H1 (cell line): ENCODE results near the gene ARMC12. TPM values are rescaled to one million over a fixed set of nuclear protein-coding genes. Genes with fewer than 3 reads are reported as not detected.
A peak's percentile ranks its signal among the peaks of the same experiment; 100 is the strongest.

Experiments
- CTCF ChIA-PET: fragments of 300-600 bp; sonication (Branson Sonifier 250); formaldehyde crosslinking; loops from one replicate; lab custom pipeline; 2021; ENCODE audit not compliant: partially characterized antibody; lab: Charles Lee
- POLR2A ChIA-PET: fragments of 300-600 bp; sonication (Branson Sonifier 250); formaldehyde crosslinking; loops from one replicate; lab custom pipeline; 2021; ENCODE audit warnings: inconsistent platforms; ENCODE audit not compliant: partially characterized antibody; lab: Charles Lee
- DNase-seq, 2 experiments: peaks; one replicate each; pipeline versions ENCODE4 v3.0.0 to v3.0.0-alpha.2; 2010 to 2022; ENCODE audit warnings: low spot score in 2 of 2, low read depth in 1 of 2, mixed read lengths in 1 of 2
- FAIRE-seq: peaks from 2 replicates; lab custom pipeline; 2011; peaks lifted over from hg19 to GRCh38; lab: Jason Lieb, UNC
- H2AFZ ChIP-seq: 2 replicates; pipeline ENCODE4 v1.8.1; 2012; ENCODE audit warnings: low read length, inconsistent platforms
- H2AK5ac ChIP-seq: 2 replicates; pipeline ENCODE4 v1.6.1; 2013; ENCODE audit warnings: low read depth, low read length
- H2BK120ac ChIP-seq: replicated peaks from 2 replicates; pipeline ENCODE3; 2013; ENCODE audit warnings: low read depth, low read length, inconsistent platforms
- H2BK12ac ChIP-seq: 2 replicates; pipeline ENCODE4 v1.6.1; 2013; ENCODE audit warnings: low read depth, low read length
- H2BK15ac ChIP-seq: 2 replicates; pipeline ENCODE4 v1.6.1; 2013; ENCODE audit warnings: low read length
- H2BK20ac ChIP-seq: 2 replicates; pipeline ENCODE4 v1.6.1; 2013; ENCODE audit warnings: low read length
- H2BK5ac ChIP-seq: 2 replicates; pipeline ENCODE4 v1.6.1; 2013; ENCODE audit warnings: low read depth, low read length
- H3K14ac ChIP-seq: 2 replicates; pipeline ENCODE4 v1.6.1; 2013; ENCODE audit warnings: inconsistent platforms; ENCODE audit not compliant: insufficient read length
- H3K18ac ChIP-seq: 2 replicates; pipeline ENCODE4 v1.6.1; 2013; ENCODE audit warnings: low read length; ENCODE audit errors: extremely low read depth
- H3K23ac ChIP-seq: 2 replicates; pipeline ENCODE4 v1.6.1; 2013; ENCODE audit warnings: inconsistent platforms; ENCODE audit not compliant: insufficient read length
- H3K23me2 ChIP-seq: 2 replicates; pipeline ENCODE4 v1.6.1; 2013; ENCODE audit warnings: low read depth, low read length
- H3K27ac ChIP-seq: 2 replicates; pipeline ENCODE4 v1.6.1; 2011; ENCODE audit warnings: low read depth, low read length, inconsistent platforms
- H3K27me3 ChIP-seq, 4 experiments: replicated peaks in 1 of 4; 1 replicate in 1 of 4; 2 replicates in 3 of 4; pipeline versions ENCODE4 v1.6.1 to v1.8.1; 2011 to 2013; ENCODE audit warnings: low read length in 3 of 4, mild to moderate bottlenecking in 3 of 4, inconsistent platforms in 2 of 4, mixed read lengths in 2 of 4, moderate library complexity in 1 of 4; ENCODE audit not compliant: control insufficient read depth in 3 of 4, insufficient read depth in 3 of 4; ENCODE audit errors: extremely low read depth in 1 of 4
- H3K36me3 ChIP-seq, 4 experiments: 2 replicates each; pipeline versions ENCODE4 v1.6.1 to v1.8.1; 2011 to 2013; ENCODE audit warnings: mild to moderate bottlenecking in 4 of 4, low read length in 3 of 4, moderate library complexity in 2 of 4, control low read depth in 1 of 4, inconsistent platforms in 1 of 4; ENCODE audit not compliant: insufficient read depth in 4 of 4, control insufficient read depth in 2 of 4
- H3K4ac ChIP-seq: replicated peaks from 2 replicates; pipeline ENCODE3; 2013; ENCODE audit warnings: low read length, low read depth, mixed read lengths, inconsistent platforms; ENCODE audit not compliant: insufficient read length
- H3K4me1 ChIP-seq, 4 experiments: replicated peaks in 1 of 4; 1 replicate in 1 of 4; 2 replicates in 3 of 4; pipeline versions ENCODE4 v1.6.1 to v1.8.1; 2011 to 2013; ENCODE audit warnings: low read length in 3 of 4, inconsistent platforms in 2 of 4, mixed read lengths in 1 of 4; ENCODE audit not compliant: insufficient read depth in 4 of 4, control insufficient read depth in 3 of 4
- H3K4me2 ChIP-seq, 2 experiments: 2 replicates each; pipeline versions ENCODE4 v1.6.1 to v1.8.1; 2011 to 2013; ENCODE audit warnings: low read depth in 2 of 2, low read length in 2 of 2, control low read depth in 1 of 2, inconsistent platforms in 1 of 2, mild to moderate bottlenecking in 1 of 2; ENCODE audit not compliant: insufficient read depth in 1 of 2
- H3K4me3 ChIP-seq, 4 experiments: fragments of 200-600, 300-600 bp in 1 of 4; sonication (generic), shearing (Covaris generic), sonication (Bioruptor Twin) in 1 of 4; 2 replicates each; pipeline versions ENCODE4 v1.5.1 to v1.8.1; 2011 to 2016; ENCODE audit warnings: low read length in 4 of 4, low read depth in 3 of 4, control low read depth in 2 of 4, inconsistent platforms in 2 of 4, mild to moderate bottlenecking in 2 of 4, mixed read lengths in 1 of 4, moderate library complexity in 1 of 4; ENCODE audit not compliant: insufficient read depth in 2 of 4; ENCODE audit errors: extremely low read depth in 1 of 4
- H3K56ac ChIP-seq: replicated peaks from 2 replicates; pipeline ENCODE3; 2013; ENCODE audit warnings: low read depth, mild to moderate bottlenecking, mixed read lengths, low read length, inconsistent platforms; ENCODE audit not compliant: insufficient read length
- H3K79me1 ChIP-seq: 2 replicates; pipeline ENCODE4 v1.6.1; 2013; ENCODE audit warnings: low read depth, low read length, control low read depth
- H3K79me2 ChIP-seq, 2 experiments: 2 replicates each; pipeline versions ENCODE4 v1.6.1 to v1.8.1; 2012 to 2013; ENCODE audit warnings: low read length in 2 of 2, mild to moderate bottlenecking in 2 of 2, inconsistent platforms in 1 of 2; ENCODE audit not compliant: insufficient read depth in 2 of 2, control insufficient read depth in 1 of 2
- H3K9ac ChIP-seq, 4 experiments: replicated peaks in 1 of 4; 1 replicate in 1 of 4; 2 replicates in 3 of 4; pipeline versions ENCODE4 v1.6.1 to v1.8.1; 2011 to 2013; ENCODE audit warnings: low read depth in 3 of 4, low read length in 3 of 4, control low read depth in 2 of 4, mild to moderate bottlenecking in 2 of 4, moderate library complexity in 2 of 4, inconsistent platforms in 1 of 4; ENCODE audit errors: extremely low read depth in 1 of 4
- H3K9me3 ChIP-seq, 2 experiments: 2 replicates each; pipeline versions ENCODE4 v1.6.1 to v1.8.1; 2012 to 2013; ENCODE audit warnings: mild to moderate bottlenecking in 2 of 2, moderate library complexity in 2 of 2, control low read depth in 1 of 2, inconsistent platforms in 1 of 2, low read depth in 1 of 2, low read length in 1 of 2, mixed read lengths in 1 of 2; ENCODE audit not compliant: insufficient read depth in 2 of 2
- H4K20me1 ChIP-seq, 2 experiments: replicated peaks in 1 of 2; 2 replicates each; pipeline versions ENCODE3 to v1.8.1; 2011 to 2013; ENCODE audit warnings: inconsistent platforms in 2 of 2, low read length in 2 of 2, mild to moderate bottlenecking in 1 of 2; ENCODE audit not compliant: insufficient read depth in 2 of 2, control insufficient read depth in 1 of 2
- H4K5ac ChIP-seq: 2 replicates; pipeline ENCODE4 v1.6.1; 2013; ENCODE audit warnings: low read length, low read depth, mixed read lengths, inconsistent platforms; ENCODE audit not compliant: insufficient read length
- H4K8ac ChIP-seq: 2 replicates; pipeline ENCODE4 v1.8.0; 2013; ENCODE audit warnings: mild to moderate bottlenecking, moderate library complexity, low read length, inconsistent platforms; ENCODE audit not compliant: insufficient read depth; ENCODE audit errors: extremely low read depth
- H4K91ac ChIP-seq: replicated peaks from 2 replicates; pipeline ENCODE3; 2013; ENCODE audit warnings: low read length, mixed read lengths, inconsistent platforms; ENCODE audit not compliant: insufficient read length
- CTCF ChIP-seq, 3 experiments: IDR thresholded peaks; 1 replicate in 2 of 3; 2 replicates in 1 of 3; pipeline versions ENCODE4 v1.5.1 to v1.6.1; 2011; ENCODE audit warnings: low read length in 3 of 3, mild to moderate bottlenecking in 3 of 3, inconsistent platforms in 2 of 3, low read depth in 1 of 3, moderate library complexity in 1 of 3; ENCODE audit not compliant: insufficient read depth in 1 of 3; ENCODE audit errors: control extremely low read depth in 1 of 3
- HDAC6 ChIP-seq: IDR thresholded peaks from one replicate; pipeline ENCODE4 v1.7.1; 2012; ENCODE audit warnings: low read depth, mild to moderate bottlenecking, inconsistent platforms, low read length, moderate library complexity
- JUN ChIP-seq: IDR thresholded peaks from 2 replicates; pipeline ENCODE4 v1.6.1; 2011; ENCODE audit warnings: low read depth, mild to moderate bottlenecking, improper control_type of control experiment, low read length
- WGBS, 2 experiments: shearing (Covaris generic) in 1 of 2; methylation state at CpG; one replicate each; pipeline versions ENCODE4 v1.1.6 to v1.1.7; 2013 to 2015; ENCODE audit warnings: low lambda C conversion rate in 2 of 2, mixed read lengths in 2 of 2, inconsistent platforms in 1 of 2, low coverage in 1 of 2, missing lambda C conversion rate in 1 of 2; ENCODE audit not compliant: insufficient replicate concordance in 2 of 2, insufficient coverage in 1 of 2, insufficient read length in 1 of 2; ENCODE audit errors: extremely low coverage in 1 of 2, missing lambda C conversion rate in 1 of 2; 5-methylcytosine and 5-hydroxymethylcytosine counted together
- polyA plus RNA-seq, 7 experiments: library from polyadenylated mRNA; depleted of rRNA in 3 of 7; stranded (reverse) in 5 of 7; unstranded in 2 of 7; fragments of >200 nt in 5 of 7; fragments of 200-250 nt in 2 of 7; gene quantifications; 1 replicate in 5 of 7; 2 replicates in 1 of 7; 4 replicates in 1 of 7; pipeline versions ENCODE4 v1.2.1 to v1.2.3, GENCODE V29; 2011 to 2013; ENCODE audit warnings: missing spikeins in 2 of 7, mixed read lengths in 2 of 7
- total RNA-seq: library from RNA; stranded (reverse); fragmentation: NEBNext Ultra II Directional; extraction: Animal tissue kit (Norgen Biotek cat#: 25700); gene quantifications from 2 replicates; pipeline ENCODE4 v1.2.1, GENCODE V29; 2021

Gene ARMC12
- total and polyA plus RNA-seq, 2 of the 8 experiments (the other 6 are each of a cell fraction or from before 2014, with no cell fraction given), result 0.86 to 3.7 TPM

GRCh38 chr6:35736253-35736894, 458 bp upstream of the ARMC12 start:
- Histone ChIP-seq H3K9me3 (no peaks in the 10 kb centered on the region), H2BK12ac (peak overlapping the region; percentile 80; the same call in 1 of the 2 replicates), H2BK20ac (peak overlapping the region; percentile 89; the same call in 1 of the 2 replicates), H2BK15ac (peak overlapping the region; percentile 37), H3K23ac (no peak overlapping the region), H3K9ac (no peak overlapping the region), H3K4me2 (no peak overlapping the region), H3K4me1 (peaks cover 9 to 42% (median 28%) of the 10 kb centered on the region in 4 experiments), H3K36me3 (no peaks in the 10 kb centered on the region), H3K79me2 (no peaks in the 10 kb centered on the region), H4K91ac (no peak overlapping the region), H4K20me1 (no peaks in the 10 kb centered on the region), H3K56ac (no peak overlapping the region), H3K14ac (no peak overlapping the region), H4K8ac (no peak overlapping the region), H2BK5ac (peak overlapping the region; percentile 7; the same call in 1 of the 2 replicates), H3K18ac (0 out of 2 replicates have a peak overlapping the region, but pooled peaks have one; percentile 62), H3K79me1 (no peaks in the 10 kb centered on the region), H4K5ac (no peak overlapping the region), H3K4ac (no peak overlapping the region), H3K27me3 (no peaks in the 10 kb centered on the region), H2AFZ (no peak overlapping the region), H3K23me2 (peaks cover 6% of the 10 kb centered on the region), H3K27ac (no peak overlapping the region), H2AK5ac (peak overlapping the region; percentile 25; the same call in 1 of the 2 replicates), H2BK120ac (no peak overlapping the region), H3K4me3 (no peak overlapping the region)
- WGBS, 2 experiments, result 56% methylated on average over 8 of the region's 8 CpGs; no CpG with 5 or more reads in 1 of the 2 experiments
- DNase-seq (peak in 1 of 2 experiments; percentile 95), FAIRE-seq (no peak)
- CTCF ChIA-PET, result interaction anchor here (0.6 to 9.4 kb wide), 58 partner anchors 10 to 426 kb away, joined by 3 to 137 read pairs (median 5); partner anchors contain the start of gene CLPS
- POLR2A ChIA-PET, result interaction anchor here (0.6 to 8.7 kb wide), 8 partner anchors 9 to 239 kb away, joined by 3 to 84 read pairs (median 4); partner anchors contain the start of gene FKBP5
- TF ChIP-seq JUN (no peak), HDAC6 (no peak), CTCF (IDR thresholded peaks at IDR 0.05; ENCODE audit: control extremely low read depth in 1 of 3, insufficient read depth in 1 of 3, low read depth in 1 of 3, low read length in 3 of 3) (peak in 2 of 3 experiments; percentile 88 to 92; a peak in 3 of 4 replicates)
